ENCODE measurements around the gene MUC4.
"Not testable (repeated sequence)": the region's sequence is repeated elsewhere in the genome, so short reads cannot be mapped to it uniquely, and the experiment has no call there.

DNA sequence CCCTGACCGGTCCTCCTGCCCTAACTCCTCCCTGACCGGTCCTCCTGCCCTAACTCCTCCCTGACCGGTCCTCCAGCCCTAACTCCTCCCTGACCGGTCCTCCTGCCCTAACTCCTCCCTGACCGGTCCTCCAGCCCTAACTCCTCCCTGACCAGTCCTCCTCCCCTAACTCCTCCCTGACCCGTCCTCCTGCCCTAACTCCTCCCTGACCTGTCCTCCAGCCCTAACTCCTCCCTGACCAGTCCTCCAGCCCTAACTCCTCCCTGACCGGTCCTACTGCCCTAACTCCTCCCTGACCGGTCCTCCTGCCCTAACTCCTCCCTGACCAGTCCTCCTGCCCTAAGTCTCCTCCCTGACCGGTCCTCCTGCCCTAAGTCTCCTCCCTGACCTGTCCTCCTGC is 98.6 kb downstream of the MUC4 start:
- TF ChIP-seq CTCF (IDR thresholded peaks at IDR 0.05; ENCODE audit: insufficient read depth, low read length); SPI1 (IDR thresholded peaks at IDR 0.05; ENCODE audit: borderline replicate concordance, low read depth): not testable (repeated sequence)
